AG08396 (cell line): ENCODE results near the gene PGD.

Experiments used
- DNase-seq: peaks from one replicate; pipeline ENCODE4 v3.0.0; 2012; ENCODE audit warnings: low spot score, mixed read lengths

PGD gene

DNA sequence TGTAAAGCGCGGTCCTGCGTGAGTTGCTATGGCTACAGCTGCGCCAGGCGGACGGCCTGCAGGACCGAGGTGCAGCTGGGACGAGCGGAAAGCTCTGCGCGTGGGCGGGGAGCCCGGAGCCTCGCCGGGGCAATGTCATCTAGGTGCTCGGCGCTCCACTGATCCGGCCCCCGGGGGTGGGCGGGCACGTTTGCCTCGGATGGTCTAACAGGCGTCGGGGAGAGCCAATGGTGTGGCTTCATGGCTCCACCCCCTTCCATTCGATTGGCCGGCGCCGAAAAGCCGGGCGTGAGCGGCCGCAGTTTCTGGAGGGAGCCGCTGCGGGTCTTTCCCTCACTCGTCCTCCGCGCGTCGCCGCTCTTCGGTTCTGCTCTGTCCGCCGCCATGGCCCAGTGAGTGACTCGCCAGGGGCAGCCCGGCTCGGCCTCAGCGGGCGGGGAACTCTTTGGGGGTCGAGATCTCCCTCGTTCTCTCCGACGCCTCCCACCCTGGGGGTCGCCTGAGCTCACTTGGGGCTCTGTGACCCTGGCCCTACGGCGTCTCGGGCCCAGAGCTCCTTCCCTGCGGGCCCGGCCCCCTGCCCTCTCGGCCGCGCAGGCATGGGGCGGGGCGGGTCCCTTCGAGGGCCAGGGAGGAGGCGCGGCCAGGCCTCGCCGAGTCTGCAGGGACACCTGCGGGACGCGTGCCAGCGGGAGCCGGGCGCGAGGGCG is at the start of gene PGD:
TSS of gene PGD (plus strand) at position 331 of the 710 bp plus-strand sequence. CDS start at position 385, 54 bp downstream.
- peak; percentile 99 for DNase-seq

DNA sequence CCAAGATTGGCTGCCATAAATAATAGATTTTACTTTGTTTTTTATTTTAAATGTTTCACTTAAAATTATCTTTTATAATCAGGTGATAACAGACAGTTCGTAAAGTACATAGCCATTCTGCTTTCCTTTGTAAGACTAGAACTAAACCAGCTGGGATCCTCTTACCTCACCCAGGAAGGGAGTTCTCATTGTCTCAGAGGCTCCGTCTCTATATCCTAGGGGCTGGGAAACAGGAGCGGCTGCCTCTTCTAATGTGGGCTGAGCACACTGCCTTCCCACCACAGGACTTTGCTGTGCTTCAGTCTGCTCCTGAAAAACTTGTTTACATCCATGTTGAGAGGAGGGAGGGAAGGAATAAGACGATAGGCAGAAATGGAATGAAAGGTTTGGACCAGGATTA is 45.6 kb upstream of the PGD start:
- no peak for DNase-seq

DNA sequence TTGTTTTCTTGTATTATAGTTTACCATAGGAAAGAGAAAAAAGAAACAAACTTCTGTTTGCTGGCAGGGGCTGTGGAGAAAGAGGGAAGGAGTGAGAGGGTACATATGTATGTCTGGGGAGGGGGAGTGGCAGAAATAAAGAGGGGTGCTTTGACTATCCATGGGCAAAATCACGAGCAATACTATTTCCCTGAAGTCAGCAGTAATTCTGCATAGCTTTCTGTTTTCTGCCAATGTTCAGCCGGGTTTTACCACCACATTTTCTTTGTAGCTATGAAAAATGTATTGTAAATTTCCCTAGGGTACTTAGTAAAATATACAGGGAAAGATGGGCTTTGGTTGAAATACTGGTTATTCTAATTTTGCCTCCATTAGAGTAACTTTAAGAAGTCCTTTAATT is 45.2 kb upstream of the PGD start:
- no peak for DNase-seq

DNA sequence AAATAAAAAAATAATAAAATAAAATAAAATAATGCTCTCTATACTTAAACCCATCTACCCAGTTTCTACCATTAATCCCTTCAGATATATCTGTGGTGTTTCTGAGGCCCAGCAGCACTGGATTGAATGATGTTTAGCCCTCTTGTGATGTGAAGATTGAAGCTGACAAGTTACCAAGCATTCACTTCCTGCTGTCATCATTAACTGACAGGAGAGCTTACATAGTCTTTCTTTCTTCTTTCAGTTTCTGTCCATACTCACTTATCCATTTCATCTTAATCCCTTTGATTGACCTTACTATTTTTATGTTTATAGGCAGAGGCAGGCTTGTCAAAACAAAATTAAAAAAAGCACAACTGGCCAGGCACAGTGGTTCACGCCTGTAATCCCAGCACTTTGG is 38.8 kb upstream of the PGD start:
- DNase-seq: no peak

DNA sequence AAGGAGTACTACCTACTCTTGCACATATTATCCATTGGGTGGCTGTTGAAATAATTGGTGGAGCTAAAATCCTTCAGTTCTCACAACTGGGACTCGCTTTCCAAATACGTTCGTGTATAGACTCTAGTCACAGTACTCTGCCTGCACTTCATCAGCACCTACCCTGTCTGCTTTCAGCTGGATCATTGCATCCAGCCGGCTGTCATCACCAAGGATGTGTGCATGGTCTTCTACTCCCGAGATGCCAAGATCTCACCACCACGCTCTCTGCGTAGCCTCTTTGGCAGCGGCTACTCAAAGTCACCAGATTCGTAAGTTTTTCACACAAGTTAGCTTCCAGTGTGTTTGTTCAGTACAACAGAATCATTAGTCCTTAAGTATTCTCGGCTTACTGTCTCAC is 37.3 kb upstream of the PGD start:
- no peak for DNase-seq

DNA sequence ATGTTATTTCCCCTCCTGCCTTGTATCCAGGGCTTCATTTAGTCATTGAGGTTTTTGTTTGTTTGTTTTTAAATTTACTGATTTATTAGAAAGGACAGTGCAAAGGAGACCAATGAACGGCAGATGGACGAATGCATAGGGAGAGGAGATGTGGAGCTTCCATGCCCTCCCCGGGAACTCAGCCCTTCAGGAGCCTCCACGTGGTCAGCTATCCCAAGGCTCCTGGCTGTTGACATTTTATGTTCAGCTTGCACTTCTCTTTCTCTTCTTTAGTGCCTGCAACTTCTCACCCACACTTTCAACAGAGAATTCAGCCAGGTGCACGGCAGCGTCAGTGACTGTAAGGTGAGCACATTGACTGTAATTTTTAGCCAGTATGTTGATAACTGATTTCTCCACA is 30.7 kb upstream of the PGD start:
- no peak for DNase-seq

DNA sequence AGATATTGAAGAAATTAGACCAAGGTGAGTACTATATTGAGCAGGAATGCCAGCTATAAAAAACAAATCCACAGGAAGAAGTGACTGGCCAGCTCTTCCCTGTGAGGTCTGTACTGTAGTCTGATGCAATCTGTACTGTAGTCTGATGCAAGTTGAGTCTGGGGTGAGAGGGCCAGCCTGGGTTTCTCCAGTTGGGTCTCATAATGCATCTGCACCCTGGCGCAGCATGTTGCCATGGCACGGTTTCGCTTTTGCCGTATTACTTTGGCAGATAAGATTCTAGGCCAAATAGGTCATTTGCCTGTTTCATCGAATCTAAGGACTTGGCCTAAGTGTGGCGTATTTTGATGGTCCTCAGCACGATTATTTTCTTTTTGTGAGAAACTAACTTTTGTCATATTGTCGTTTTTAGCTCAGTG is 24.4 kb upstream of the PGD start:
- no peak for DNase-seq

DNA sequence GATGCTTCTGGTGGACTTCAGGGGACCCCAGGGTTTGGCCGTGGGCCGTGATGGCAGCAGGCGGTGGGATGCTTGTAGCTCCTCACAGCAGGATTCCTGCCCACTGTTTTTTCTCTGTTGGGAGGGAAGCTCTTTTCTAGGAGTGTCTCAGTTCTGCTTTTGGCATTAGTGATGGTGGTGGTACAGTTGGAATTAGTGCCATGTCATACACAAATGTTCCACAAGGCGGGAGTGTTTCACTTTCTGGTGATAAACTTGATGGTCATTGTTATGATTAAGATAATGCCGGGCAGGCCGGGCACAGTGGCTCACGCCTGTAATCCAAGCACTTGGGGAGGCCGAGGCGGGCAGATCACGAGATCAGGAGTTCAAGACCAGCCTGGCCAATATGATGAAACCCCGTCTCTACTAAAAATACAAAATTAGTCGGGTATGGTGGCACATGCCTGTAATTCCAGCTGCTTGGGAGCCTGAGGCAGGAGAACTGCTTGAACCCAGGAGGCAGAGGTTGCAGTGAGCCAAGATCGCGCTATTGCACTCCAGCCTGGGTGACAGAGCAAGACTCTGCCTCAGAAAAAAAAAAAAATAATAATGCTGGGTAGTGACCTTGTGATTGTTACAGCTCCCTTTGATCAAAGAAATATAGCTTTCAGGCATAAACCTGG is 21.4 kb upstream of the PGD start:
- peak; percentile 74 for DNase-seq

DNA sequence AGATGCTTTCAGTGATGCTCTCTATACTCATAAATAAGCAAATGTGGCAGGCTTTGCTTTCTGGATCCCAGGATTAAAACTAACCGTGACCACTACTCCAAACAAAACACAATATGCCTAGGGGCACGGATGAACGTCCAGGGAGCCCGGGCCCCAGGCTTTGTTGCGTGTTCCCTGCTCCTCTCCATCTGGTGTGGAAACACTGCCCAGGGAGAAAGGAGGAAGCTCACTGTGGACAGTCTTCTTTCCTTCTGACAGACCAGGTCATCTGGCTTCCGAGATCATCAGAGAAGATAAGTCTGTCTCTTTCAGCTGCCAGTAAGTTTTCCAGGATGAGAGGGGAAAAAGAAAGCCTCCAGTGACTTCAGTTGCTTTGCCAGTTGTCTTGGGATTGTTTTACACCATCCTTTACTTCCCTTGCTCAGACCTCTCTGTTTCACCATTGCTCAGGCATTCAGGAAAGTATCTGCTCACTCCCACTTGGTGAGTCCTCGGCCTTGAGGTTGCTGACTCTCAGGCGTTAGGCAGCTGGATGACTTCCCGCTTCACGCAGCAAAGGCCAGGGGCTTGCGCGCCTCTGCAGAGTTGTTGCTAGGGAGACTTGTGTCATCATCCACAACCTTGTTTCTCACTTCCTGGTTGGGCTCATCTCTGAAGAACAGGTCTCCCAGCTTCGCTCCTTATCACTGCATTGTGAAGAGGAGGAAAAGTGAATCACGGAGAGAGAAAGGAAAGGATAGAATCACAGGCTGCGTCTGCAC is 20.6 kb upstream of the PGD start:
- no peak for DNase-seq

DNA sequence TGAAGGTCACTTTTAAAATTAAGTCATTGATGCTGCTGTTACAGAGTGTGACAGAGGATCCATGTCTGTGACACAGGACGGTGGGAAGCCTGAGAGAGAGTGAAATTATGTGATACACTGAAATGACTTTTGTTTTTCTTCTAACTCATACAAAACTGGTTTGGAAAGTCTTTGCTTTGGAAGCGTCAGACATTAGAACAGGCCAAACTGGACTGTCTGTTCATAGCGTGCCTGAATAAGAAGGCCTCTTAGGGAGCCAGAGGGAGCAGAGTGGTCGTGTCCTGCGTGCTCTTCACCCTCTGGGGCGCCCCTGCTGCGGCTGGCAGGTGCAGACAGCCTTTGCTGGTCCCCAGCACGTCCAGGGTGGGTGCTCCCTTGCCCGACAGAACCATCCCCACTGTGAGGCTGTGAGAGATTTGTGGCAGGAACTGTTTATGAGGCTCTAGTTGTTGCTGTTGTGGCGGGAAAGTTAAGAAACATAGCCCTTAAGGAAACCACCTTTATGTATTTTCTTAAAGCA is 19.7 kb upstream of the PGD start:
- DNase-seq: no peak

DNA sequence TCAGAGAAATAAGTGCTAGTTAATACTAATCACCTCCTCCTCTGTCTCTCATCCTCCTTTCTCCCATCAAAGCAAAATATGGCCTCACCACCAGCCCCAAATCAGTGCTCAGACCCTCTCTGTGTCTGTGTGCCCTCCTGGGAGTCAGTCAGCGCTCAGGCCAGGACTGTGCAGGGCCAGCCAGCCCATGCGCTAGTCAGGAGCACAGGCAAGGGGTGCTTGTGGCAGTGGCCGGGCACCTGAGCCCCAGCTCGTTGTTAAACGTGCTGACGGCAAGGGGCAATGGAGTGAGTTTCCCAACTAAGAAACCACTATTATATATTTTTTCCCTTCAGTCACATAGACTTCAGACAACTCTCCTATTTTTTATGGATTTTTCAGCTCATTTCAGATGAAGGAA is 19.2 kb upstream of the PGD start:
- no peak for DNase-seq

DNA sequence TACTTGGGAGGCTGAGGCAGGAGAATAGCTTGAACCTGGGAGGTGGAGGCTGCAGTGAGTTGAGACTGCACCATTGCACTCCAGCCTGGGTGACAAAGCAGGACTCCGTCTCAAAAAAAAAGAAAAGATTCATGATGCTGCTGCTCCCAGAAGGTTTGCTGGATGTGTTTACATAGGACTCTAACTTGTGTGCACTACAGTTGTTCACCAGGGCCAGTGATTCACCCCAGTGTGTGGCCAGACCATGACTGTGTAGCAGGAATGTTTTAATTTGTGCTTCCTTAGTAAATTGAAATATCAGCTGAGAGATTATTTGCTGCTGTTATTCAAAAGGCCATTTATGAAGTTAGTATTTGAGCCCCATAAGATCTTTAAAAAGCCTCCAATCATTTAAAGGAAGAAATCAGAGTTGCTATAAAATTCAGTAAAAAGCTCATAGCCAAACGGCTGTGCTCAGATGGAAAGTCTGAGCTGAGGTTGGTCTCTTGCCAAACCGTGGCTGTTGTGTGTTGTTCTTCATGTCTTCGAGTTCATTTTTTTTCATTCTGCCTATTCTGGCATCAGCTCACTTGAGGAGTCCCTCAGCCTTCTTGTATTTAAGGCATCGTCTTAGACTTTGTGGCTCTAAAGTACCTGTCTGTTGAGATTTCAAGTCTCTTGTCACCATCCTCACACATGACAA is 18.1 kb upstream of the PGD start:
- peak; percentile 87 for DNase-seq

DNA sequence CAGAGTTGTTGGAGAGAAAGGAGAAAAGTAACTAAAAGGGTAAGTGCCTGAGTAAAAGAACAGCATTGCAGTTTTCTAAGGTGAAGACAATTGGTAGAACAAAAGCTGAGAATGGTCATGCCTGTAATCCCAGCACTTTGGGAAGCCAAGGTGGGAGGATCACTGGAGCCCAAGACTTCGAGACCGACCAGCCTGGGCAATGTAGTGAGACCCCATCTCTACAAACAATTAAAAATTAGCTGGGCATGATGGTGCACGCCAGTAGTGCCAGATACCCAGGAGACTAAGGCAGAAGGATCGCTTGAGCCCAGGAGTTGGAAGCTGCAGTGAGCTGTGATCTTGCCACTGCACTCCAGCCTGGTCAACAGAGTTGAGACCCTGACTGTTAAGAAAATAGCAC is 15.2 kb upstream of the PGD start:
- DNase-seq: no peak

DNA sequence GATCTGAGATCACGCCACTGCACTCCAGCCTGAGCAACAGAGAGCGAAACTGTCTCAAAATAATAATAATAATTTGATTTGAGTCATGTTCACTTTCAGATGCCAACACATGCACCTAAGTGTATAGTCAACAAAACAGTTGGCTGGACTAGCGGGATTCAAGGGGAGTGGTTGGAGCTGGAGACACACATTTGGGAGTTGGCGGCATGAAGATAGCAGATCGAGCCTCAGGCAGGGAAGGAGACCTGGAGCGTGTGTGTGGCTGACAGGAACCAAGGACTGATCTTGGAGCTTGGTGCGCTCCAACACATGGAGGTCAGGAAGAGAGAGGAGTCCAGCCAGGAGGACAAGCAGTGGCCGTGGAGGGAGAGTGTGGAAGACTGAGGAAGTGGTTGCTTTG is 14.6 kb upstream of the PGD start:
- no peak for DNase-seq

DNA sequence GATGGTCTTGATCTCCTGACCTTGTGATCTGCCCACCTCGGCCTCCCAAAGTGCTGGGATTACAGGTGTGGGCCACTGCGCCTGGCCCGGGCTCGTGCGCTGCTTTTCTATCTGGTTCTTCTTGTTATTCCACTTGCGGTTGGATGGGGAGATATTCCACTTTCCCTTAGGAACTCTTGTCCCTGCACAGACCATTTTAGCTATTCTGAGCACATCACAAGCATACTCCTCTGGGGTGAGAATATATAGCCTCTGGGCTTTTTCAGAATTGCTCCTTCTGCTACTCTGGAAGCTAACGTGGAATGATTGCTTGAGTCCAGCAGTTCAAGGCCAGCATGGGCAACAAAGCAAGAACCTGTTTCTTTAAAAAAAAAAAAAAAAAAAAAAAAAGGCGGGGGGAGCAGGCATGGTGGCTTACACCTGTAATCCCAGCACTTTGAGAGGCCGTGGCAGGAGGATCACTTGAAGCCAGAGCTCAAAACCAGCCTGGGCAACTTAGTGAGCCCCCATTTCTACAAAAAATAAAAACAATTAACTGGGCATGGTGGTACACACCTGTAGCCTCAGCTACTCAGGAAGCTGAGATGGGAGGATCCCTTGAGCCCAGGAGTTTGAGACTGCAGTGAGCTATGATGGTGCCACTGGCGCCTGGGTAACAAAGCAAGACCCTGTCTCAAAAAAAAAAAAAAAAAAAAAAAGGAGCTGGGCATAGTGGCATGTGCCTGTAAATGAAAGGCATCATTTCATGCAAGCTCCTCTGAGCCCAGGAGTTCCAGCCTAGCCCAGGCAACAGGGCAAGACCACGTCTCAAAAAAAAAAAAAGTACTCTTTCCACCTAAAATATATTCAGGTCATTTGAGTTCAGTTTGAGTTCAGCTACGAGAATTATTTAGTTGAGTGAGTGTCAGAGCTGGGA is 11.8 kb upstream of the PGD start:
- DNase-seq: no peak

DNA sequence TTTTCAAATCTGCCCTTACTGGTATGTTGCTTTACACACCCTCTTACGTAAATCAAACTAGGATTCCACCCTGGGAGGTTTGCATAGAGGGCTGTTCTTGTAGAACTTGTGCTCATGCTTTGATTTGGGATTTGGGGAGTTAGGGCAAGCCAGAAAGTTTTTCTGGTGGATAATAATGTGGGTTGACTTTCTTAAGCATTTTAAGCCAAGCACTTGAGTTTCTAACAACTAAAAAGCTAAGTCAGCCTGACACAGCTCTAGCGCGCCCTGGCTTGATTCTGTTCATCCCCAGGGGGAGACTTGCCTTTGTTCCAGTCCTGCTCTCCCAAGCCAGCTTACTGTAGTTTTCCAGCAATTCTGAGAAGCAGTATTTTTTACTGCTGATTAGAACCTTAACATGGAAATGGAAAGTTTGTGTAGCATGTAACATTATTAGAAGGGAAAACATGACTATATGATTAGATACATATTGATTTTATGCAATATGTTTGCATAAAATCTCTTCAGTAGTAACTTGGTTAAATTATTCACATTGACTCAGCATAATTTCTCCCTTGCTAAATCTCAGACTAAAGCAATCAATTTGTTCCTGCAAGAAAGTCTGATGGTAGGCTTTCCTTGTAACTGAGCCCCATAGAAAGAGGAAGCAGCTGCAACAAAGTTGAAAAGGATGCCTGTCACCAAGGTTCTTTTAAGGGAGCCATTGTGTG is 11.0 kb upstream of the PGD start:
- peak; percentile 46 for DNase-seq

DNA sequence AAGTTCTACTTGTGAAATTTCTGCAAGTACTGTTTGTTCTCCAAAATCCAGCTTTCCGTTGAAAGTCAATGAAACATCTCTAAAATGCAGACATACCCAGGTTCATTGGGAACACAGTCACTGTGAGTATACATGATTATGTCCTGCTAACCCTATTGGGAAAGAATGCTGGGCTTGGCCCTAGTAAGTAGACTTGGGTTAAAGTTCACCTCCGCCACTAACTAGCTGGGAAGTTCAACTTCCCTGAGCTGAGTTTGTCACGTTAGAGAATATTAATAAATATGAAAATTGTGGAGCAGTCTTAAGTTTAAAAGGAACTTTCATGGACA is 10.5 kb upstream of the PGD start:
- DNase-seq: no peak

DNA sequence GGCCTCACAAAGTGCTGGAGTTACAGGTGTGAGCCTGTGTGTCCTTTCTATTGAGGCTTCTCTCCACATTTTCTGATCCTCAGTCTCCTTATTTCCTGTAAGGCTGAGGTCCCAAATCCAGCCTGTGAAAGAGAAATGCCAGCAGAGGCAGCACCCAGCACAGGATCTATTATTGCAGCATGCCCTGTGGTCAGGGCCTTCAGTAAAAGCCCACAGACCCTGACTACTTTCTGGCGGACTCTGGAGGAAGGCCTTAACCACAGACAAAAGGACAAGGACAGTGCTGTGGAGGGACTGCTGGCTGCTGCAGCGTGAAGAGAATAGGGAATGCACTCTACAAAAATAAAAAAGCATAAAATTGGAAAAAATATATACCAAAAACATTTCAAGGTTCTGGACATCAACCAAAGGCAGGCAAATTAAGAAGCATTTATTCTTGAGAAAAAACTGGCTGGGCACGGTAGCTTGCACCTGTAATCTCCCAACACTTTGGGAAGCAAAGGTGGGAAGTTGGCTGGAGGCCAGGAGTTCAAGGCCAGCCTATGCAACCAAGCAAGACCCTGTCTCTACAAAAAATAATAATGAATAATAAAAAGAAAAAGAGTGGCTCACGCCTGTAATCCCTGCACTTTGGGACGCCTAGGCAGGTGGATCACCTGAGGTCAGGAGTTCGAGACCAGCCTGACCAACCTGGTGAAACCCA is 9.4 kb upstream of the PGD start:
- no peak for DNase-seq

DNA sequence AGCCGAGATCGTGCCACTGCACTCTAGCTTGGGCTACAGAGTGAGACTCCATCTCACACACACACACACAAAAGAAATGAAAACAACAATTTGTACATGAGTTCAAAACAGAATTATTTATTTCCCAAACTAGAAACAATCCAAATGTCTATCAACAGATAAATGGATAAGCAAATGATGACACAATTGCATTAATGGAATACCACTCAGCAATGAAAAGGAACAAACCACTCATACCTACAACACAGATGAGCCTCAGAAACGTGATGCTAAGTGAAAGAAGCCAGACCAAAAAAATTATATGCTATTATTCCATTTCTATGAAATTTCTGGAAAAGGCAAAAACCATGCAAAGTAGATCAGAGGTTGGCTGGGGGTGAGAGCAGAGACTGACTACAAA is 2.0 kb upstream of the PGD start:
- DNase-seq: no peak

DNA sequence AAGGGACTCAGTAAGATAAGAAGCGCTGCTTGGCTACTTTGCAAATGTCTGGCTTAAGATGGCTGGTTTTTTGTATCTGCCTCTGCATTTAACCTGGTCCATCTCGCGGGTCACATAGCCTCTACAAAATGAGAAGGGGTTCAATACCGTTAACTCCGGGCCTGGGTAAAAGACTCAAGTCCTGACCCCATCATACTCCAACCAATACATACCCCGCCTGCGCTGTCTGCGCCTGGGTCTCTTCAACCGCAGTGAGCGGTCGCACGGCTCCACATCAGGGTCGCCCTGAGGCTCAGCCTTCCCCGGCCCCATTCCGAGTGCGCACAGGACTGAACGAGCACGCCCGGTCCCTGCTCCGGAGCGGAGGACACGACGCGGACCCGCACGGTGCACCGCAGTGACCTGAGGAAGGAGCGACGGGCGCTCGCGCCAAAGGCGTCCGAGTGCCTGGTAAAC is 558 bp upstream of the PGD start:
- DNase-seq: no peak
